Cerebellar cortex (tissue), 1 donor: ENCODE data around the gene IL19.
"Not testable (repeated sequence)": the region's sequence is repeated elsewhere in the genome, so short reads cannot be mapped to it uniquely, and the experiment has no call there.

Experiments used
- DNase-seq: peaks from one replicate; pipeline ENCODE4 v3.0.0-alpha.2; 2015; ENCODE audit warnings: low spot score

The IL19 gene

GRCh38 chr1:206741142-206741701 is 29.4 kb upstream of the IL19 start:
- DNase-seq = no peak

DNA sequence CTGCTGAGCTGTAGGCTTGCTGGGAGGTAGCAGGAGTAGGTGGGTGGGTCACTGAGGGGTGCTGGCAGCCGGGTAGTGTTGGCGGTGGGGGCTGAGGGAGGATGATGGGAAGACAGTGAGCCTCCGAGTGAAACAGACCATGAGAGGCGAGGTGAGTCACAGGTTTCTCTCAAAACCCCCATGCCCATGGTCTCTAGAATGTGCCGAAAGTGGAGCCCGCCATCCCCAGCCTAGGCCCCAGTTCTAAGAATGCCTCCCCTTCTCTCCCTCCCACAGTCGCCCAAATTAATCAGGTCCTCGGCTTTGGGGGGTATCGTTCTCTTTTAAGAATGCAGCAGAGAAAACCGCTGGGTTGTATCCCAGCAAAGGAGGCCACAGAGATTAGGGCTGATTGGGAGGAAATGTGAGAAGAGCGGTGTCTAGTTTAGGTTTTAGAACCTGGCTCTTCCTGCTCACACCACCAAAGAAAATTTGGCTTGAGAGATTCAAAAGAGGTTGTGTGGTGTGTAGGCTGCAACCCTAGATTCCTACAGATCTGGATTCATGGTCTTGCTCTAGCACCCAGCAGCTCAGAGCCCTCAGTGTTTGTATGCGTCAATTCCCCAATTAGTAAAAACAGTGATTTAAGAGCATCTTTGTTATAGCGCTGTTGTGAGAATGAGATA is 27.7 kb upstream of the IL19 start:
- no peak for DNase-seq

DNA sequence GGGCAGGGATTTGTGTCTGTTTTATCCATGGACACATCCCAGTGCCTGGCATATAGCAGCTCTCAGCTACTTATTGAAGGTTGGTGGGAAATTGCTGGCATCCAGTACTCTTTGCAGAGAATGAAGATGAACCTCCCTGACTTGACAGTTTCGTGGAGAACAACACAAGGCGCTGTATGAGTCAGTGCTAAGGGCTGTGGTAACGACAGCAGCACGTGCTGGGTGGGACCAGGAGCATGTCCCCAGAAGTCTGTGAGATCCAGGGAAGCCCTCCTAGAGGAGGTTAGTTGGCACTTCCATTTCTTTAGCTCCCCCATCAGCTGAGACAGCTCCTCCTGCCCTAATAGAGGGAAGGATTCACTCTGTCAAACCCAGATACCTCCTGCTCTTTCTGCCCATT is 25.9 kb upstream of the IL19 start:
- no peak for DNase-seq

GRCh38 chr1:206745301-206745700 is 25.3 kb upstream of the IL19 start:
- DNase-seq = no peak

DNA sequence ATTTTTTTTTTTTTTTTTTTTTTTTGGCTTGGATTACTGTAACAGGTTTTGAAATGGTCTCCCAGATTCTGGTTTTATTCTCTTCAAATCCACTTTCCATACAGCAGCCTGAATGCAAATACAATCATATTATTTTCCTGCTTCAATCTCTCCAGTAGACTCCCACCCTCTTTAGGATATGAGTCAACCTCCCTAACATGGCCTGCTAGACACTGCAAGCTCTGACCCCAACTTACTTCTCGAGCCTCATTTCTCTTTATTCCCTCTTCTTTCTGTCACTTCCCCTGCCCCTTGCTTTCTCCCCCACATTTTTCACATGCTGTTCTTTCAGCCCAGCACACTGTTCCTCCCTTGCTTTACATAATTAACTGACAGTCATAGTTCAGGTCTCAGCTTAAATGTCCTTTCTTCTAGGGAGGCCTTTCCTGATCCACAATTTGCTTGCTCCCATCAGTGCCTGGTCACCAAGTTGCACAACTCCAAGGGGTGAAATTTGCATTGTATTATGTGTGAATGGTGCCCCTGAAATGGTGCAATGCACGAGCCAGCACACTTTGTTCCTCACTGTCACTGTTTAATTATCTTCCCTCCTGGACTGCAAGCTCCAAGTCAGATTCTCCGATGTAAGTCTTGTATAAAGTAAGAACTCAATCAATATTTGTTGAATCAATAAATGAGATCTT is 22.1 kb upstream of the IL19 start:
- DNase-seq = no peak

GRCh38 chr1:206751891-206752290 is 18.7 kb upstream of the IL19 start:
- no peak for DNase-seq

GRCh38 chr1:206752481-206752880 is 18.1 kb upstream of the IL19 start:
- DNase-seq = no peak

DNA sequence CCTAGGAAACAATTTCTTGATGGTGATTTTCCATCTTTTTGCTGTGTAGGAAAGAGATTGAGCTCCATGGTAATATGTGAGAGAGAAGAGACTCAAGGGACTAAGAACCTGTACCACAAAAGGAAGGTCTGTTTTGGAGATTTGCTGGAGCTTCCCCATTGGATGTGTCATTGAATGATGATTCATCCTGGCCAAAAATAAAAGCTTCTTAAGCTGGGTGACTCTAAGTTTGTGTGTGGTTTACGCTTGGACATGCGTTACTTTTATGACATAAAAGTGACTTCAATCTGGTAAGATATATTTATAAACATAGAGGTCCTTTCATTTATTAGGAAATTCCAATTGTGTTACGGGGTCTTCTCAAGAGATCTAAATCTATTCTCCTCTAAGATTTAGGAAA is 17.4 kb upstream of the IL19 start:
- DNase-seq = no peak

- DNase-seq = no peak
Measured at GRCh38 chr1:206754011-206754410, 16.6 kb upstream of the IL19 start.

DNA sequence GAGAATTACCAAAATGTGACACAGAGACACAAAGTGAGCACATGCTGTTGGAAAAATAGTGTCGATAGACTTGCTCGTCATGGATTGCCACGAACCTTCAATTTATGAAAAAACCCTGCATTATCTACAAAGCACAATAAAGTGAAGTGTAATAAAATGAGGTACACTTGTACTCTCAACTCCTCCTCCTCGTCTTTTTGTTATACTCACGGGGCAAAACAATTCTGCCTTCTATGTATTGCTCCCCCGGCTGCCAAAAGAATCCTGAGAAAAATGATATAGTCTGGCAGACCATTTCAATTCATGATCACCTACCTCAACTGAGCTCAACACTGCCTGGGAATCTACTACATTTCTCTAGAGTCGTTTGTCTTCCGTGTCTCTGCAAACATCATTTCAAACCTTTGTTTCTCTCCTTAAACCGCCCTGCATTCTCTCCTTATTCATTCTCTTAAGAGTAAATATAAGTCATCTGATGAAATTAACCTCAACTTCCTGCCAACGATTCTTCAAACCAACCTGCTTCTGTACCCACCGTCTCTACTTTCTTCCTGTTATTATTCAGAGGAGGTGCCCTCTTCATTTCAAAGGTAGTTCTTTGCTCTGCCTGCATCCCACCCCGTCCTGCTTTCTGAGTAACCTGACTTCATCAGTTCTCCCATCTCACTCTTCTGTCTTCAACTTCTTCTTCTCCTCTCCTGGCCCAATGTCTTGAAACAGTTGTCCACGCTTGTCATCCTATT is 12.9 kb upstream of the IL19 start:
- DNase-seq = no peak

- DNase-seq = no peak
Measured at GRCh38 chr1:206760590-206760989, 10.0 kb upstream of the IL19 start.

- DNase-seq = no peak
Measured at GRCh38 chr1:206761159-206761768, 9.3 kb upstream of the IL19 start.

GRCh38 chr1:206762741-206763364 is 7.7 kb upstream of the IL19 start:
- not testable (repeated sequence) for DNase-seq

GRCh38 chr1:206765771-206766170 is 4.8 kb upstream of the IL19 start:
- not testable (repeated sequence) for DNase-seq

GRCh38 chr1:206766251-206766856 is 4.2 kb upstream of the IL19 start:
- DNase-seq = no peak

- DNase-seq = no peak
Measured at GRCh38 chr1:206768472-206769303, 1.9 kb upstream of the IL19 start.

- DNase-seq = no peak
Measured at GRCh38 chr1:206769304-206769731, 1.3 kb upstream of the IL19 start.

DNA sequence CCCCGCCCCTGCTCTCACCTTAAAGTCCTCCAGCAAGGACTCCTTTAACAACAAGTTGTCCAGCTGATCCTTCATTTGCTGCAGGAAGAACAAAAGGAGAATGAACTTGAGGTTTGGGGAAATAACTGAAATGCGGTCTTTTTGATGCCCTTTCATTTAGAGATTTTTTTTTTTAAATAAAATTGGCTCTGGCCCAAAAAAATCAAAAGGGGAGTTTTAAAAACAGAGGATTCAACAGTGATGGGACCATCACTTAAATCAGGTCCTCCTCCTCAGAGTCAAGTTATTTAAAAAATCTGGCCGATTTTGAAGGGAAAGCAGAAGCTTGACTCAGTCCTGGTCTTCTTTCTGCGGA is 742 bp downstream of the IL19 start:
- no peak for DNase-seq

GRCh38 chr1:206772243-206772937 is 1.8 kb downstream of the IL19 start, which contains the start of gene IL10:
TSS of gene IL10 (minus strand) at chr1:206772494. CDS start at chr1:206772435, 59 bp downstream.
- no peak for DNase-seq

GRCh38 chr1:206774093-206774492 is 3.5 kb downstream of the IL19 start:
- DNase-seq = no peak
